ENCODE data around the gene TCF25.

TCF25 gene

GRCh38 chr16:89908236-89908635, 34.8 kb downstream of the TCF25 start:
- H2AFZ ChIP-seq (ENCODE audit: low read depth, low read length, severe bottlenecking) = no peak overlapping the region
- H3F3A ChIP-seq (ENCODE audit: insufficient read depth) = peaks cover 15% of the 10 kb centered on the region
- no peak overlapping the region for H3K4me3 ChIP-seq (ENCODE audit: insufficient read depth, low read length, poor library complexity, severe bottlenecking)
- H3K9me3 ChIP-seq (ENCODE audit: insufficient read depth, low read length) = no peaks in the 10 kb centered on the region
- H3K36me3 ChIP-seq (ENCODE audit: low read length) = no peaks in the 10 kb centered on the region; the same call in 1 of the 2 replicates
- peak overlapping the region; percentile 28; the same call in 1 of the 2 replicates for H3K9ac ChIP-seq (ENCODE audit: low read length)
- TF ChIP-seq EZH2phosphoT487 (conservative IDR thresholded peaks at IDR 0.05; ENCODE audit: low read length) = no peak
- no peak for TF ChIP-seq CTCF (IDR thresholded peaks at IDR 0.05; ENCODE audit: insufficient read depth, low read length, poor library complexity, severe bottlenecking)
- no peaks in the 10 kb centered on the region for H3K27me3 ChIP-seq (ENCODE audit: low read length)
- H3K9me2 ChIP-seq (replicated peaks; ENCODE audit: insufficient read depth, low read length) = no peaks in the 10 kb centered on the region
- H3K4me2 ChIP-seq (ENCODE audit: low read depth, low read length, poor library complexity, severe bottlenecking) = no peak overlapping the region
- peak overlapping the region; percentile 86 for H3K27ac ChIP-seq (ENCODE audit: low read depth, low read length)
- H4K20me1 ChIP-seq (ENCODE audit: low read depth, low read length) = no peaks in the 10 kb centered on the region
- H3K79me2 ChIP-seq (ENCODE audit: insufficient read depth, low read length) = no peaks in the 10 kb centered on the region

- Histone ChIP-seq H3K27ac (ENCODE audit: low read depth, low read length) (peak overlapping the region; percentile 86), H3K9me2 (replicated peaks; ENCODE audit: insufficient read depth, low read length) (no peaks in the 10 kb centered on the region), H3K79me2 (ENCODE audit: insufficient read depth, low read length) (no peaks in the 10 kb centered on the region), H3K27me3 (ENCODE audit: low read length) (no peaks in the 10 kb centered on the region), H4K20me1 (ENCODE audit: low read depth, low read length) (no peaks in the 10 kb centered on the region), H3K36me3 (ENCODE audit: low read length) (no peaks in the 10 kb centered on the region; the same call in 1 of the 2 replicates), H3K9me3 (ENCODE audit: insufficient read depth, low read length) (no peaks in the 10 kb centered on the region), H3F3A (ENCODE audit: insufficient read depth) (peaks cover 15% of the 10 kb centered on the region), H3K4me2 (ENCODE audit: low read depth, low read length, poor library complexity, severe bottlenecking) (no peak overlapping the region), H3K4me3 (ENCODE audit: insufficient read depth, low read length, poor library complexity, severe bottlenecking) (no peak overlapping the region), H3K9ac (ENCODE audit: low read length) (peak overlapping the region; percentile 20; the same call in 1 of the 2 replicates), H2AFZ (ENCODE audit: low read depth, low read length, severe bottlenecking) (no peak overlapping the region)
- no peak for TF ChIP-seq EZH2phosphoT487 (conservative IDR thresholded peaks at IDR 0.05; ENCODE audit: low read length)
- TF ChIP-seq CTCF (IDR thresholded peaks at IDR 0.05; ENCODE audit: insufficient read depth, low read length, poor library complexity, severe bottlenecking) = peak; percentile 86
Measured at GRCh38 chr16:89909777-89910716, 36.7 kb downstream of the TCF25 start.

GRCh38 chr16:89910717-89911354, 37.4 kb downstream of the TCF25 start:
- Histone ChIP-seq H3K79me2 (ENCODE audit: insufficient read depth, low read length) (no peaks in the 10 kb centered on the region), H4K20me1 (ENCODE audit: low read depth, low read length) (no peaks in the 10 kb centered on the region), H3K4me2 (ENCODE audit: low read depth, low read length, poor library complexity, severe bottlenecking) (no peak overlapping the region), H3K36me3 (ENCODE audit: low read length) (no peaks in the 10 kb centered on the region; the same call in 1 of the 2 replicates), H3K4me3 (ENCODE audit: insufficient read depth, low read length, poor library complexity, severe bottlenecking) (no peak overlapping the region), H3K9me2 (replicated peaks; ENCODE audit: insufficient read depth, low read length) (no peaks in the 10 kb centered on the region), H2AFZ (ENCODE audit: low read depth, low read length, severe bottlenecking) (no peak overlapping the region), H3K9me3 (ENCODE audit: insufficient read depth, low read length) (no peaks in the 10 kb centered on the region), H3K9ac (ENCODE audit: low read length) (no peak overlapping the region), H3K27ac (ENCODE audit: low read depth, low read length) (no peak overlapping the region), H3F3A (ENCODE audit: insufficient read depth) (peaks cover 15% of the 10 kb centered on the region), H3K27me3 (ENCODE audit: low read length) (no peaks in the 10 kb centered on the region)
- TF ChIP-seq EZH2phosphoT487 (conservative IDR thresholded peaks at IDR 0.05; ENCODE audit: low read length) (no peak), CTCF (IDR thresholded peaks at IDR 0.05; ENCODE audit: insufficient read depth, low read length, poor library complexity, severe bottlenecking) (no peak)

All from SU-DHL-6 (cell line).